ENCODE measurements around the gene PAN3.

PAN3 gene

DNA sequence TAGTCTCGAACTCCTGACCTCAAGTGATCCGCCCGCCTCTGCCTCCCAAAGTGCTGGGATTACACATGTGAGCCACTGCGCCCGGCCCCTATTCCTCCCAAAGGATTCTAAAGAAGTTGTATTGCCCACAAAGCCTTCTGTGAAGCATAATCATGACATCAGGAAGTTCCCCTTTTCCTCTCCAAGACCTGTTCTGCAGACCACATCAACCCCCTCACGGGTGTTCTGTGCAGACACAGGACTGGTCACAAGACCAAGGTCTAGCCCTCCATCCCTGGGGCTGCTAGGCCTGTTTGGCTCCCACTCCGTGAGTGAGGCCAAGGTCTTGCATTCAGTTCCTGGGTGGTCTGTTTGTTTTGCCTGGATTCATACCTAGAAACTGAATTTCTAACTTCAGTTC, 178.5 kb downstream of the PAN3 start:
- TF ChIP-seq, protein P1, sequence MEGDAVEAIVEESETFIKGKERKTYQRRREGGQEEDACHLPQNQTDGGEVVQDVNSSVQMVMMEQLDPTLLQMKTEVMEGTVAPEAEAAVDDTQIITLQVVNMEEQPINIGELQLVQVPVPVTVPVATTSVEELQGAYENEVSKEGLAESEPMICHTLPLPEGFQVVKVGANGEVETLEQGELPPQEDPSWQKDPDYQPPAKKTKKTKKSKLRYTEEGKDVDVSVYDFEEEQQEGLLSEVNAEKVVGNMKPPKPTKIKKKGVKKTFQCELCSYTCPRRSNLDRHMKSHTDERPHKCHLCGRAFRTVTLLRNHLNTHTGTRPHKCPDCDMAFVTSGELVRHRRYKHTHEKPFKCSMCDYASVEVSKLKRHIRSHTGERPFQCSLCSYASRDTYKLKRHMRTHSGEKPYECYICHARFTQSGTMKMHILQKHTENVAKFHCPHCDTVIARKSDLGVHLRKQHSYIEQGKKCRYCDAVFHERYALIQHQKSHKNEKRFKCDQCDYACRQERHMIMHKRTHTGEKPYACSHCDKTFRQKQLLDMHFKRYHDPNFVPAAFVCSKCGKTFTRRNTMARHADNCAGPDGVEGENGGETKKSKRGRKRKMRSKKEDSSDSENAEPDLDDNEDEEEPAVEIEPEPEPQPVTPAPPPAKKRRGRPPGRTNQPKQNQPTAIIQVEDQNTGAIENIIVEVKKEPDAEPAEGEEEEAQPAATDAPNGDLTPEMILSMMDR (IDR thresholded peaks at IDR 0.05): no peak

DNA sequence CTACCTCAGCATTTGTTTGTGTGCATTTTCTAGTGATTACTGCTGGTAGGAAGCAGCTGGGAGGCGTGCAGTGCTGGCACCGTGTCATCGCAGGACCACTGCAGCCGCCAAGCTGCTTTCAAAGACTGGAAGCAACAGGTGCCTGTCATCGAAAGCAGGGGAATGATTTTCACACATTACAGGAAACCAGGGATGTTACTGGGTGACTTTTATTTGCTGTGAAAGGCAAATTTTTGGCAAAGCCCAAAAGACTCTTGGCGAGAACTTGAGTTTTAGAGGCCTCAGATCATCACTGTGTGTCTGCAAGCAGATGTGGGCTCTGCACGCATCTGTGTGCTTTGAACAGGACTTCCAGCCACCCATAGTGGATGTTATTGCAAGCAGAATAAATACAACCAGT, 180.2 kb downstream of the PAN3 start:
- TF ChIP-seq, protein P1 (IDR thresholded peaks at IDR 0.05): no peak

DNA sequence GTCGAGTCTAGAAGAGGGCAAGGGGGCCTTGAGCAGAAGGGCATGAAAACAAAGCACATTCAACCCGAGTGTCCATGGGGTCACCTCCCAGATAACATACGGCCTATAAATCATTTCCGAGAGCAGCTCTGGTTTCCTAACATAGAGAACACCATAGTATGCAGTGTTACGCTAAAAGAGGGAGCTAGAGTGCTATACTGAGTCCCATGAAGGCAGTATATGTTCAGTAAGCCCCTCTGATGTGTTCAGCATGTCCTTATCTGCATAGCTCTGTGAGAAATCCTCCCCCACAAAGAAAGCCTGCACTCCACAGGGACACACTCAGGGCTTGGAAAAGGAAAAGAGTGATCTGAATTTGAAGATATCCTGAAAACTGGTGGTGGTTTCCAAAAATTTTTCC, 181.2 kb downstream of the PAN3 start:
- TF ChIP-seq, protein P1 (IDR thresholded peaks at IDR 0.05): no peak

DNA sequence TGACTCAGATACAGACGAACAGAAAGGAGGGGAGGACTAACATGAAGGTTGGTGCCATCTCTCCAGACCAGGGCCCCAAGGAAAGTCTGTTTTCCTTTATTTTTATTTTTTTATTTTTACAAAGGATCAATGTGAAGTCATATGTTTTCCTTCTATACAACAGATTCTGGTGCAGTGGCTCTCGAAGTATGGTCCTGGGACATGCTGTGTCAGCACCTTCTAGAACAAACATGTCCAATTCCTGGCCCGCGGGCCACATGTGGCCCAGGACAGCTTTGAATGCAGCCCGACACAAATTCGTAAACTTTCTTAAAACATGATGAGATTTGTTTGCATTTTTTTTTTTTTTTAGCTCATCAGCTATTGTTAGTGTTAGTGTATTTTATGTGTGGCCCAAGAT, 181.9 kb downstream of the PAN3 start:
- TF ChIP-seq, protein P1 (IDR thresholded peaks at IDR 0.05): no peak

DNA sequence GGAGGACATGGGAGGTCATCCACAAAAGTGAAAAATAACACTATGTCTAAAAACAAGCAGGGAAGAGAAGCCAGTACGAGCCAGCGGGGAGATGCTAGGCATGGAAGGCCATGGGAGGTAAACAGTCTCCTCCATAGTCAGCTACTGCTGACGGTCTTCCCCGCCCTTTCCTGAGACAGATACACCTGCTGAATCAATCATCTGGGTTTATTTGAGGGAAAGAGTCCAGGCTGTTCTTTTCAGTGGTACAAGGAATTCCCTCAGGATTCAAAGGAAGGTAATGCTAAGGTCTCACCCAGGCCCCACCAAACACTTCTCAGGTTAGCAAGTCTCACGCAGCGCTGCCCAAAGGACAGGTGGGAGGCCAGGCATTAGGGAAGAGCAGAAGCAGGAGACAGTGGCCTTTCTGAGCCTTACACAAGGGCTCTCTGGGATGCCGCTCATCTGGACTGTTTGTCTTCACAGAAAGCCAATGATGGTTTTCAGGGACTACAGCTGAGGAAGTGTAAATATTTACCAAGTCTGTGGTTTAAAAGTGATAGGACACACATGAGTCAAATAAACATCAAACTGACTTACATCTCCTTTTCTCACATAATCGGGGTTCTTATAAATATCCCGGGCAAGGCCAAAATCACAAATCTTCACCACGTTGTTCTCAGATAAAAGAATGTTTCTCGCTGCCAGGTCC, 182.7 kb downstream of the PAN3 start:
- TF ChIP-seq, protein P1 (IDR thresholded peaks at IDR 0.05): no peak

DNA sequence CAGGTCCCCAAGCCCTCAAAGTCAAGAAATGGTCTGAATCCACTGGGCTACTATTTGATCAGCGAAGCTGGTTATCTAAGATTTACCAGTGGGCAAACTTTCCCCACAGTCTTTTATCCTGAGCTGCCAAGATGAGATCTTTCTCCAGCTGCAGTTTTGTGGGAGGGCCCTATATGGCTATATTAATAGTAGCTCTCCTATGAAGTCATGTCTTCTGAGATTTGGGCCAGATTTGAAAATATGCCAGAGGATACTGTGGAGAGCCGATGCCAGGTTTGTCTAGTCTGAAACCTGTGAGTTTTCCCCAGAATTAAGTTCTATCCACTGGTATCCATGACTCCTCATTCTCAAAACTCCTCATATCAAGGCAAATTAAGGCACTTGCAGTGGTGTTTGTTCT, 183.4 kb downstream of the PAN3 start:
- TF ChIP-seq, protein P1 (IDR thresholded peaks at IDR 0.05): no peak

DNA sequence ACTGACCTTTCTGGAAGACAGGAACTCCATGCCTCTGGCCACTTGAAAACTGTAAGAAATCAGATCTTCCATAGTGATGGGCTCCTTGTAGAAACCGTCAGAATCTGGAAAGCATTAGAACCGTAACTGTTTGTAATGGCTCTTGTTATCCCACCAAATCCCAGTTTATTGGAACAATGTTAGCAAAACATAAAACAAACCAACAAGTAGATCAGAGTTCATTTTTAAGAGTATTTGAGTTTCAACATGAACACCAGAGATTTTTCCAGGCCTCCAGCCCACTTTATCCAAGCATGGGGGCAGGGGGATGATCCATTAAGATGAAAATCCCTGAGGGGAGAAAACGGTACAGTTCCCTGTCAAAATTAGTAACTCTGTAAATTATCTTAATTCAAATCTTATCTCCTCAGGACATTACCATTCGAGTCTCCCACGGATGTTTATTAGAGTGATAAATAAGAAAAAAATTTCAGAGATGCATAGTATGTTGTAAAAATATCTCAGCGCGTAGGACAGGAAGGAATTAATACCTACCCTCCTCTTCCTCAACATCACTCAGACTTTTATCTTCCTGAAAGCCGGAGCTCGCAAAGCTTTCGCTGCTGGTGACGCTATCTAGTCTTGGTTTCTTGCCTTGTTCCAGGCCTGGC, 184.0 kb downstream of the PAN3 start:
- TF ChIP-seq, protein P1 (IDR thresholded peaks at IDR 0.05): no peak
